OCI-LY1 (cell line): ENCODE results near the gene TNNI2.

Experiments used
- CTCF ChIP-seq: fragments of 200-600 bp; sonication (generic), shearing (Covaris generic); IDR thresholded peaks from 2 replicates; pipeline ENCODE4 v1.5.1; 2017; ENCODE audit warnings: mild to moderate bottlenecking, antibody characterized with exemption, low read length, moderate library complexity, mixed read lengths
- EZH2 ChIP-seq: fragments of 200-600 bp; sonication (generic), shearing (Covaris generic); IDR thresholded peaks from 2 replicates; pipeline ENCODE4 v1.8.0; 2017; ENCODE audit warnings: borderline replicate concordance, mixed run types, mild to moderate bottlenecking, antibody characterized with exemption, low read length, moderate library complexity, mixed read lengths

GRCh38 chr11:1845561-1846452, 7.0 kb downstream of the TNNI2 start:
- no peak for TF ChIP-seq CTCF
- TF ChIP-seq EZH2, result no peak
